A673 (cell line): ENCODE data around the gene TMEM14A. TPM values are rescaled to one million over a fixed set of nuclear protein-coding genes. Genes with fewer than 3 reads are reported as not detected.

Experiments
- BruUV-seq: library from RNA; stranded (reverse); fragments of 400-500 nt; replicated peaks from 2 replicates; lab custom pipeline; 2021; lab: Mats Ljungman, UMichigan
- CTCF ChIA-PET: fragments of 300-600 bp; sonication (Branson Sonifier 250); formaldehyde crosslinking; loops from one replicate; lab custom pipeline; 2022; ENCODE audit warnings: antibody characterized with exemption; lab: Charles Lee
- POLR2A ChIA-PET: fragments of 300-600 bp; sonication (Branson Sonifier 250); formaldehyde crosslinking; loops from one replicate; lab custom pipeline; 2022; ENCODE audit warnings: antibody characterized with exemption; ENCODE audit not compliant: low non-redundant PET; lab: Charles Lee
- DNase-seq: peaks from one replicate; pipeline ENCODE4 v3.0.0-alpha.2; 2015; ENCODE audit warnings: low spot score
- H3K27ac ChIP-seq: fragments of 200-600 bp; sonication (generic); 2 replicates; pipeline ENCODE4 v1.5.1; 2016; ENCODE audit warnings: mixed run types, low read depth, mild to moderate bottlenecking, mixed read lengths, antibody characterized with exemption, low read length; ENCODE audit not compliant: poor library complexity, severe bottlenecking
- H3K27me3 ChIP-seq: fragments of 200-600 bp; sonication (generic); replicated peaks from 2 replicates; pipeline ENCODE4 v1.6.1; 2017; ENCODE audit warnings: mixed run types, low read depth, mild to moderate bottlenecking, mixed read lengths, antibody characterized with exemption, low read length; ENCODE audit not compliant: insufficient read depth, poor library complexity
- H3K36me3 ChIP-seq: fragments of 200-600 bp; sonication (generic); 2 replicates; pipeline ENCODE4 v1.6.1; 2016; ENCODE audit warnings: mixed run types, mild to moderate bottlenecking, mixed read lengths, antibody characterized with exemption, low read length; ENCODE audit not compliant: insufficient read depth, poor library complexity, severe bottlenecking
- H3K4me1 ChIP-seq: fragments of 200-600 bp; sonication (generic); 2 replicates; pipeline ENCODE4 v1.6.1; 2017; ENCODE audit warnings: mixed run types, mild to moderate bottlenecking, mixed read lengths, antibody characterized with exemption, low read length; ENCODE audit not compliant: insufficient read depth, poor library complexity, severe bottlenecking
- H3K4me3 ChIP-seq: fragments of 200-600 bp; sonication (generic); 2 replicates; pipeline ENCODE4 v1.5.1; 2016; ENCODE audit warnings: low read depth, mixed run types, mild to moderate bottlenecking, mixed read lengths, low read length; ENCODE audit not compliant: poor library complexity, severe bottlenecking
- H3K9me3 ChIP-seq: fragments of 200-600 bp; sonication (generic); 2 replicates; pipeline ENCODE4 v1.6.1; 2016; ENCODE audit warnings: mixed run types, low read depth, mild to moderate bottlenecking, mixed read lengths, antibody characterized with exemption, low read length; ENCODE audit not compliant: poor library complexity, severe bottlenecking
- CTCF ChIP-seq: fragments of 300-800, 200-600 bp; sonication (generic); conservative IDR thresholded peaks from 2 replicates; pipeline ENCODE4 v1.5.1; 2017; ENCODE audit warnings: low read depth, mild to moderate bottlenecking, antibody characterized with exemption, low read length, moderate library complexity, mixed read lengths
- EZH2 ChIP-seq: fragments of 200-600 bp; sonication (generic); IDR thresholded peaks from 2 replicates; pipeline ENCODE4 v1.6.1; 2017; ENCODE audit warnings: borderline replicate concordance, low read depth, mild to moderate bottlenecking, mixed read lengths, antibody characterized with exemption, low read length; ENCODE audit not compliant: poor library complexity, severe bottlenecking
- intact Hi-C: fragments of 100-400 bp; cut with micrococcal nuclease; formaldehyde crosslinking; loops from one replicate; pipeline ENCODE4 v1.10.0; 2022; ENCODE audit not compliant: unreplicated experiment
- total RNA-seq: library from RNA; stranded (reverse); gene quantifications from 2 replicates; pipeline ENCODE4 v1.2.3, GENCODE V29; 2021

Gene TMEM14A
- total RNA-seq, 1 experiment from 2014 or later, result 8.4 TPM

DNA sequence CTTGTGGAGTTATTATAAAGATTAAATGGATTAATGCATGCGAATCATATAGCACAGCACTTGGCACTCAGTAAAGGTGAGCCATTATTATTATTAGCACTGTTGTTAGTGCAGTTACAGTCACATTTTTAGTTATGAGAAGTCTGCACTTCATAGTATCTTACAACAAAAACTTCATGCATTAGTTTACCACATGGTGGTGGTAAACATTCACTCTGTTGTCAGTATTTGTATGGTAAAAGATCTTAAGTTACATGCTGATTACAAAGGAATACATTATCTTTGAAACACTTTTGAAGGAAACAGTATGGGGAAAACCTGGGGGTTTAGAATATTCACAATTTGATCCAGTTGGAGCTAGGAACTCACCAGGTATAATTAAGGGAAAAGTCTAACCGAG, 20.8 kb downstream of the TMEM14A start:
- DNase-seq, result no peak
- TF ChIP-seq EZH2 (no peak), CTCF (no peak)
- no TSS peak for BruUV-seq
- no peaks in the 10 kb centered on the region for H3K9me3 ChIP-seq
- intact Hi-C loops, result no loop called here
- H3K27me3 ChIP-seq, result no peaks in the 10 kb centered on the region
- no peak overlapping the region for H3K4me3 ChIP-seq
- CTCF ChIA-PET, result no interaction called here
- H3K27ac ChIP-seq, result no peak overlapping the region
- no peaks in the 10 kb centered on the region for H3K36me3 ChIP-seq
- no peaks in the 10 kb centered on the region for H3K4me1 ChIP-seq
- POLR2A ChIA-PET, result no interaction called here

GRCh38 chr6:52693773-52694172, 22.9 kb downstream of the TMEM14A start:
- ChIA-PET POLR2A (no interaction called here), CTCF (no interaction called here)
- BruUV-seq, result no TSS peak
- H3K9me3 ChIP-seq, result no peaks in the 10 kb centered on the region
- no peak overlapping the region for H3K27ac ChIP-seq
- no peak for DNase-seq
- H3K36me3 ChIP-seq, result no peaks in the 10 kb centered on the region
- H3K27me3 ChIP-seq, result no peaks in the 10 kb centered on the region
- H3K4me1 ChIP-seq, result peaks cover 4% of the 10 kb centered on the region
- TF ChIP-seq EZH2 (no peak), CTCF (no peak)
- no peak overlapping the region for H3K4me3 ChIP-seq
- intact Hi-C loops, result no loop called here

DNA sequence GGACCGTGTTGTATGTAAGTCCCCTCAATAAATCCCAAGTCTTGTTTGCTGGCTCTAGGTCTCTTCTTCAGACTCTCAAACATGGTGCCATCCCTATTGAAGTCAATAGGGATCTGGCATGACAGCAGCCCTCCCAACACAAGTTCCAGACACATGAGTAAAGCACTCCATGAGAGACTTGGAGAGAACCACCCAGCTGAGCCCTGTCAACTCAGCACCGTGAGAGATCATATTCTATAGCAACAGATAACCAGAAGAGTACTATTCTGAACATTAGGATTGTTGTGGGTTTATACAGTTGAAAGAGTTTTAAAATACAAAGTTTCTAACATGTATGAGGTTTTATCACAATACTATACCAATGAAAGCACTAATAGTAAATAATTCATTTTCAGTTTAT, 23.5 kb downstream of the TMEM14A start:
- no peaks in the 10 kb centered on the region for H3K36me3 ChIP-seq
- H3K27ac ChIP-seq, result no peak overlapping the region
- ChIA-PET CTCF (no interaction called here), POLR2A (no interaction called here)
- intact Hi-C loops, result no loop called here
- DNase-seq, result no peak
- no peak for TF ChIP-seq CTCF
- TF ChIP-seq EZH2, result no peak
- H3K4me1 ChIP-seq, result peaks cover 4% of the 10 kb centered on the region
- H3K9me3 ChIP-seq, result no peaks in the 10 kb centered on the region
- no TSS peak for BruUV-seq
- H3K27me3 ChIP-seq, result no peaks in the 10 kb centered on the region
- H3K4me3 ChIP-seq, result no peak overlapping the region
